HCT116 (cell line): ENCODE data around the gene LPA. TPM values are rescaled to one million over a fixed set of nuclear protein-coding genes. Genes with fewer than 3 reads are reported as not detected.

ENCODE experiments used
- ATAC-seq: fragments of 200-7000 bp; cut with Tn5 transposase; 2 replicates; pipeline ENCODE4 v1.9.1; 2020; ENCODE audit warnings: mild to moderate bottlenecking, moderate library complexity
- BruUV-seq: library from RNA; stranded (reverse); fragments of 400-500 nt; replicated peaks from 2 replicates; lab custom pipeline; 2021; lab: Mats Ljungman, UMichigan
- CTCF ChIA-PET: fragments of 300-600 bp; sonication (Branson Sonifier 250); formaldehyde crosslinking; loops from one replicate; lab custom pipeline; 2021; ENCODE audit warnings: antibody characterized with exemption; lab: Charles Lee
- POLR2A ChIA-PET: fragments of 300-600, 350-600 bp; sonication (Branson Sonifier 250); formaldehyde crosslinking; loops from one replicate; lab custom pipeline; 2021; ENCODE audit warnings: antibody characterized with exemption; lab: Charles Lee
- RAD21 ChIA-PET, 2 experiments: fragments of 300-600 bp; sonication (Branson Sonifier 250); formaldehyde crosslinking; loops; one replicate each; lab custom pipeline; 2023; ENCODE audit warnings: low total read pairs in 2 of 2; ENCODE audit not compliant: uncharacterized antibody in 2 of 2, unreplicated experiment in 2 of 2, low non-redundant PET in 1 of 2; lab: Charles Lee
- DNase-seq: peaks from one replicate; pipeline ENCODE4 v3.0.0-alpha.2; 2010; ENCODE audit warnings: low read depth, low spot score
- H2AFZ ChIP-seq: fragments of 200-600 bp; shearing (Covaris generic), sonication (generic); 2 replicates; pipeline ENCODE4 v1.6.1; 2017; ENCODE audit warnings: low read depth, mixed run types, mixed read lengths, antibody characterized with exemption, low read length; ENCODE audit not compliant: poor library complexity, severe bottlenecking
- H3K27ac ChIP-seq: 2 replicates; pipeline ENCODE4 v1.5.1; 2012; ENCODE audit warnings: low read depth, low read length
- H3K27me3 ChIP-seq: fragments of 200-600 bp; sonication (generic); 2 replicates; pipeline ENCODE4 v1.6.1; 2016; ENCODE audit warnings: mixed run types, low read length, mixed read lengths; ENCODE audit not compliant: insufficient read depth
- H3K36me3 ChIP-seq, 2 experiments: fragments of 200-500 bp in 1 of 2; fragments of 200-600 bp in 1 of 2; sonication (Bioruptor generic) in 1 of 2; sonication (generic) in 1 of 2; 2 replicates each; pipeline versions ENCODE4 v1.5.1 to v1.6.1; 2014 to 2016; ENCODE audit warnings: low read length in 2 of 2, inconsistent platforms in 1 of 2, mixed read lengths in 1 of 2, mixed run types in 1 of 2; ENCODE audit not compliant: insufficient read depth in 2 of 2, control insufficient read depth in 1 of 2
- H3K4me1 ChIP-seq, 2 experiments: fragments of 200-600 bp in 1 of 2; sonication (generic) in 1 of 2; 2 replicates each; pipeline versions ENCODE4 v1.5.1 to v1.6.1; 2012 to 2017; ENCODE audit warnings: low read length in 2 of 2, inconsistent platforms in 1 of 2, mild to moderate bottlenecking in 1 of 2, mixed read lengths in 1 of 2, mixed run types in 1 of 2, moderate library complexity in 1 of 2; ENCODE audit not compliant: insufficient read depth in 2 of 2, control insufficient read depth in 1 of 2
- H3K4me2 ChIP-seq: fragments of 200-600 bp; sonication (generic); 2 replicates; pipeline ENCODE4 v1.6.1; 2017; ENCODE audit warnings: mixed run types, low read length, mixed read lengths
- H3K4me3 ChIP-seq, 2 experiments: fragments of 200-600 bp in 1 of 2; sonication (generic) in 1 of 2; replicated peaks in 1 of 2; 2 replicates each; pipeline ENCODE4 v1.5.1; 2011 to 2016; ENCODE audit warnings: low read length in 2 of 2, control low read depth in 1 of 2, low read depth in 1 of 2, mild to moderate bottlenecking in 1 of 2, mixed read lengths in 1 of 2, mixed run types in 1 of 2
- H3K79me2 ChIP-seq: fragments of 200-600 bp; sonication (generic); 2 replicates; pipeline ENCODE4 v1.6.1; 2017; ENCODE audit warnings: mild to moderate bottlenecking, mixed run types, low read length, moderate library complexity, mixed read lengths; ENCODE audit not compliant: insufficient read depth
- H3K9ac ChIP-seq: fragments of 200-600 bp; sonication (generic); 2 replicates; pipeline ENCODE4 v1.6.1; 2016; ENCODE audit warnings: low read length, mixed read lengths
- H3K9me2 ChIP-seq: fragments of 200-600 bp; sonication (generic), shearing (Covaris generic); 2 replicates; pipeline ENCODE4 v1.6.1; 2017; ENCODE audit warnings: mixed run types, mild to moderate bottlenecking, moderate library complexity; ENCODE audit not compliant: insufficient read depth
- H3K9me3 ChIP-seq, 2 experiments: fragments of 200-500 bp in 1 of 2; fragments of 200-600 bp in 1 of 2; sonication (Bioruptor generic) in 1 of 2; sonication (generic) in 1 of 2; 2 replicates each; pipeline ENCODE4 v1.6.1; 2014 to 2017; ENCODE audit warnings: low read length in 2 of 2, mixed read lengths in 2 of 2, inconsistent platforms in 1 of 2, low read depth in 1 of 2, mild to moderate bottlenecking in 1 of 2, mixed run types in 1 of 2, moderate library complexity in 1 of 2; ENCODE audit not compliant: control insufficient read depth in 1 of 2, insufficient read depth in 1 of 2
- H4K20me1 ChIP-seq: fragments of 200-600 bp; sonication (generic), shearing (Covaris generic); 2 replicates; pipeline ENCODE4 v1.6.1; 2017; ENCODE audit warnings: mixed run types, mild to moderate bottlenecking, moderate library complexity; ENCODE audit not compliant: insufficient read depth
- CBX3 ChIP-seq: IDR thresholded peaks from 2 replicates; pipeline ENCODE4 v1.6.1; 2012; ENCODE audit warnings: low read depth
- EGR1 ChIP-seq: IDR thresholded peaks from 2 replicates; pipeline ENCODE4 v1.6.1; 2012; ENCODE audit warnings: low read depth
- ELF1 ChIP-seq: IDR thresholded peaks from 2 replicates; pipeline ENCODE4 v1.6.1; 2012; ENCODE audit warnings: low read depth, borderline replicate concordance
- EZH2phosphoT487 ChIP-seq: fragments of 200-600 bp; IDR thresholded peaks from 2 replicates; pipeline ENCODE4 v1.6.1; 2018; ENCODE audit warnings: antibody characterized with exemption, borderline replicate concordance
- FOSL1 ChIP-seq: IDR thresholded peaks from 2 replicates; pipeline ENCODE4 v1.6.1; 2012; ENCODE audit warnings: low read depth
- POLR2A ChIP-seq: IDR thresholded peaks from 2 replicates; pipeline ENCODE4 v1.7.0; 2011; ENCODE audit warnings: borderline replicate concordance; ENCODE audit not compliant: insufficient read depth, insufficient read length; ENCODE audit errors: extremely low read depth
- POLR2AphosphoS5 ChIP-seq: IDR thresholded peaks from 2 replicates; pipeline ENCODE4 v1.6.1; 2011; ENCODE audit warnings: mild to moderate bottlenecking, low read depth, low read length, moderate library complexity
- RAD21 ChIP-seq: IDR thresholded peaks from 2 replicates; pipeline ENCODE4 v1.6.1; 2012; ENCODE audit warnings: low read depth, mild to moderate bottlenecking
- SIN3A ChIP-seq: IDR thresholded peaks from 2 replicates; pipeline ENCODE4 v1.6.1; 2012; ENCODE audit warnings: low read depth
- SRF ChIP-seq: IDR thresholded peaks from 2 replicates; pipeline ENCODE4 v1.6.1; 2012; ENCODE audit warnings: low read depth
- TCF7L2 ChIP-seq: IDR thresholded peaks from 2 replicates; pipeline ENCODE4 v1.7.0; 2011; ENCODE audit warnings: borderline replicate concordance, inconsistent platforms; ENCODE audit not compliant: insufficient read depth, insufficient read length; ENCODE audit errors: extremely low read depth
- YY1 ChIP-seq: IDR thresholded peaks from 2 replicates; pipeline ENCODE4 v1.6.1; 2011; ENCODE audit warnings: low read length, low read depth, moderate library complexity, mild to moderate bottlenecking; ENCODE audit not compliant: insufficient replicate concordance; ENCODE audit errors: extremely low read depth
- ZFX ChIP-seq: fragments of 450-650 bp; IDR thresholded peaks from 2 replicates; pipeline ENCODE4 v1.6.1; 2017
- intact Hi-C: fragments of 100-400 bp; cut with micrococcal nuclease; formaldehyde crosslinking; loops from 2 replicates; pipeline ENCODE4 v1.10.0; 2022
- total RNA-seq: library from RNA; stranded (reverse); gene quantifications from one replicate; pipeline ENCODE4 v1.2.1, GENCODE V29; 2021; ENCODE audit not compliant: unreplicated experiment
- TF ChIP-seq, protein P1 (sequence below), 3 experiments: fragments of 200-600 bp in 1 of 3; sonication (generic) in 1 of 3; IDR thresholded peaks in 2 of 3; conservative IDR thresholded peaks in 1 of 3; 2 replicates each; pipeline ENCODE4 v1.5.1; 2012 to 2017; ENCODE audit warnings: low read depth in 2 of 3, low read length in 2 of 3, antibody characterized with exemption in 1 of 3, borderline replicate concordance in 1 of 3, control low read depth in 1 of 3, mild to moderate bottlenecking in 1 of 3, mixed read lengths in 1 of 3, mixed run types in 1 of 3, moderate library complexity in 1 of 3; ENCODE audit not compliant: insufficient read depth in 1 of 3

Gene LPA
- total RNA-seq, 1 experiment from 2014 or later: not detected

- Histone ChIP-seq H3K27me3 (no peaks in the 10 kb centered on the region), H3K36me3 (no peaks in the 10 kb centered on the region), H3K79me2 (no peaks in the 10 kb centered on the region), H3K9me3 (no peaks in the 10 kb centered on the region), H3K9ac (no peak overlapping the region), H4K20me1 (no peaks in the 10 kb centered on the region), H3K4me1 (no peaks in the 10 kb centered on the region), H3K4me3 (no peak overlapping the region), H3K4me2 (no peak overlapping the region), H3K27ac (no peak overlapping the region), H3K9me2 (no peaks in the 10 kb centered on the region), H2AFZ (no peak overlapping the region)
- TF ChIP-seq SIN3A (no peak), ELF1 (no peak), TCF7L2 (no peak), ZFX (no peak), YY1 (no peak), EZH2phosphoT487 (no peak)
- TF ChIP-seq, protein P1, sequence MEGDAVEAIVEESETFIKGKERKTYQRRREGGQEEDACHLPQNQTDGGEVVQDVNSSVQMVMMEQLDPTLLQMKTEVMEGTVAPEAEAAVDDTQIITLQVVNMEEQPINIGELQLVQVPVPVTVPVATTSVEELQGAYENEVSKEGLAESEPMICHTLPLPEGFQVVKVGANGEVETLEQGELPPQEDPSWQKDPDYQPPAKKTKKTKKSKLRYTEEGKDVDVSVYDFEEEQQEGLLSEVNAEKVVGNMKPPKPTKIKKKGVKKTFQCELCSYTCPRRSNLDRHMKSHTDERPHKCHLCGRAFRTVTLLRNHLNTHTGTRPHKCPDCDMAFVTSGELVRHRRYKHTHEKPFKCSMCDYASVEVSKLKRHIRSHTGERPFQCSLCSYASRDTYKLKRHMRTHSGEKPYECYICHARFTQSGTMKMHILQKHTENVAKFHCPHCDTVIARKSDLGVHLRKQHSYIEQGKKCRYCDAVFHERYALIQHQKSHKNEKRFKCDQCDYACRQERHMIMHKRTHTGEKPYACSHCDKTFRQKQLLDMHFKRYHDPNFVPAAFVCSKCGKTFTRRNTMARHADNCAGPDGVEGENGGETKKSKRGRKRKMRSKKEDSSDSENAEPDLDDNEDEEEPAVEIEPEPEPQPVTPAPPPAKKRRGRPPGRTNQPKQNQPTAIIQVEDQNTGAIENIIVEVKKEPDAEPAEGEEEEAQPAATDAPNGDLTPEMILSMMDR (IDR thresholded peaks at IDR 0.05 in 2 of 3, conservative IDR thresholded peaks at IDR 0.05 in 1 of 3; ENCODE audit: borderline replicate concordance in 1 of 3, insufficient read depth in 1 of 3, low read depth in 2 of 3, low read length in 2 of 3): no peak
- POLR2A ChIA-PET: no interaction called here
- CTCF ChIA-PET: no interaction called here
- DNase-seq (no peak), ATAC-seq (no peak)
- intact Hi-C loops: no loop called here
- no TSS peak for BruUV-seq
- RAD21 ChIA-PET: no interaction called here
Observed at GRCh38 chr6:160510199-160510598, 153.9 kb downstream of the LPA start.

DNA sequence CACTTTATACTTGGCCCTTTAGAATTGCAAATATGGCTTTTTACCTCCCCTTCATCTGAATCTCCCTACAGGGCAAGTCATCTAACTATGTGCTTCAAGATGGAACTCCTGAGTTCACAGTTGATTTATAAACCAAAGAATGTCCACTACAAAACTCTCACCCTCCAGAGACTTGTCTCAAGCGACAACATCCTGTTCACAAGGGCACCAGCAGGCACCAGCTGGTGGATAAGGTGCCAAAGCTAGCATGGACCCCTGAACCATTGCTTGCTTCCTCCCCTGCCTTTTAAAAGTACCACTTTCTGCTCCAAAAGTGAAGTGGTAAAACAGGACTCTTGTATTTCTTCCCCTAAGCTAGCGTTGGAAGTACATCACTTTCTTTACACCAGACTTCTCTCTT lies 154.5 kb downstream of the LPA start:
- ChIA-PET POLR2A (no interaction called here), CTCF (no interaction called here), RAD21 (no interaction called here)
- intact Hi-C loops: no loop called here
- Histone ChIP-seq H3K4me1 (no peaks in the 10 kb centered on the region), H4K20me1 (no peaks in the 10 kb centered on the region), H3K36me3 (no peaks in the 10 kb centered on the region), H3K9me3 (no peaks in the 10 kb centered on the region), H3K9ac (no peak overlapping the region), H2AFZ (no peak overlapping the region), H3K4me2 (no peak overlapping the region), H3K27me3 (no peaks in the 10 kb centered on the region), H3K9me2 (no peaks in the 10 kb centered on the region), H3K4me3 (no peak overlapping the region), H3K79me2 (no peaks in the 10 kb centered on the region), H3K27ac (no peak overlapping the region)
- BruUV-seq: no TSS peak
- ATAC-seq (no peak), DNase-seq (no peak)
- no peak for TF ChIP-seq POLR2A
- no peak for TF ChIP-seq EGR1
- TF ChIP-seq SRF: no peak
- no peak for TF ChIP-seq RAD21
- no peak for TF ChIP-seq POLR2AphosphoS5
- no peak for TF ChIP-seq CBX3
- TF ChIP-seq SIN3A: no peak
- no peak for TF ChIP-seq FOSL1
